Spleen (tissue), 11 donors: ENCODE measurements around the gene CCDC13. TPM values are rescaled to one million over a fixed set of nuclear protein-coding genes. Genes with fewer than 3 reads are reported as not detected.

Source experiments
- DNase-seq: peaks from one replicate; pipeline ENCODE4 v3.0.0-alpha.2; 2020
- H3K27ac ChIP-seq, 8 donors: fragments of 200-600 bp; sonication (generic) in 7 of 8; 1 replicate in 4 of 8; 2 replicates in 4 of 8; pipeline versions ENCODE4 v1.5.0 to v1.8.0; 2016 to 2021; ENCODE audit warnings: inconsistent platforms in 4 of 8, mild to moderate bottlenecking in 4 of 8, moderate library complexity in 1 of 8
- H3K27me3 ChIP-seq, 7 donors: fragments of 200-600 bp; sonication (generic) in 6 of 7; replicated peaks in 1 of 7; 1 replicate in 4 of 7; 2 replicates in 3 of 7; pipeline versions ENCODE4 v1.5.0 to v1.8.0; 2016 to 2021; ENCODE audit warnings: inconsistent platforms in 3 of 7, mild to moderate bottlenecking in 1 of 7
- H3K36me3 ChIP-seq, 6 donors: fragments of 200-600 bp; sonication (generic) in 5 of 6; 1 replicate in 4 of 6; 2 replicates in 2 of 6; pipeline versions ENCODE4 v1.5.0 to v1.8.0; 2016 to 2021; ENCODE audit warnings: inconsistent platforms in 2 of 6
- H3K4me1 ChIP-seq, 6 donors: fragments of 200-600 bp; sonication (generic) in 5 of 6; 1 replicate in 3 of 6; 2 replicates in 3 of 6; pipeline versions ENCODE4 v1.5.0 to v1.8.0; 2016 to 2021; ENCODE audit warnings: inconsistent platforms in 3 of 6
- H3K4me3 ChIP-seq, 8 donors: fragments of 200-600 bp; sonication (generic) in 7 of 8; 1 replicate in 4 of 8; 2 replicates in 4 of 8; pipeline versions ENCODE4 v1.5.0 to v1.8.0; 2016 to 2021; ENCODE audit warnings: inconsistent platforms in 4 of 8, mild to moderate bottlenecking in 4 of 8, moderate library complexity in 2 of 8
- H3K9me3 ChIP-seq, 8 donors: fragments of 200-600 bp; sonication (generic) in 7 of 8; 1 replicate in 4 of 8; 2 replicates in 4 of 8; pipeline versions ENCODE4 v1.5.0 to v1.8.0; 2016 to 2021; ENCODE audit warnings: inconsistent platforms in 4 of 8
- POLR2A ChIP-seq, 3 donors: fragments of 450-650 bp; IDR thresholded peaks; one replicate each; pipeline ENCODE4 v1.5.1; 2017; ENCODE audit warnings: antibody characterized with exemption in 3 of 3, mild to moderate bottlenecking in 1 of 3
- POLR2AphosphoS5 ChIP-seq, 3 donors: sonication (generic); formaldehyde crosslinking; IDR thresholded peaks; one replicate each; pipeline ENCODE4 v1.5.1; 2017; ENCODE audit warnings: antibody characterized with exemption in 3 of 3
- WGBS, 5 donors: extraction: QIAGEN DNeasy Blood & Tissue Kit in 3 of 5; methylation state at CpG; one replicate each; pipeline versions ENCODE4 v1.1.5 to v1.1.7; 2013 to 2018; 5-methylcytosine and 5-hydroxymethylcytosine counted together
- intact Hi-C: fragments of 100-400 bp; cut with DNase I; formaldehyde crosslinking; loops from one replicate; pipeline ENCODE4 v1.15.0; 2023; ENCODE audit warnings: low total_unique reads
- polyA plus RNA-seq, 3 donors: library from polyadenylated mRNA; stranded (reverse); fragments of 200-250 nt; gene quantifications; one replicate each; pipeline ENCODE4 v1.2.1, GENCODE V29; 2013
- total RNA-seq, 7 donors: library from RNA; depleted of rRNA in 3 of 7; stranded (reverse); fragments of >200 nt in 3 of 7; fragmentation: NEBNext Ultra II Directional in 4 of 7; extraction: Animal tissue kit (Norgen Biotek cat#: 25700) in 4 of 7; gene quantifications; one replicate each; pipeline versions ENCODE4 v1.1.0 to v1.2.1, GENCODE V29; 2016 to 2021
- TF ChIP-seq, protein P1 (sequence below), 11 experiments: fragments of 200-600 bp in 7 of 11; fragments of 450-650 bp in 4 of 11; sonication (generic) in 4 of 11; IDR thresholded peaks in 8 of 11; conservative IDR thresholded peaks in 3 of 11; 1 replicate in 7 of 11; 2 replicates in 4 of 11; pipeline versions ENCODE4 v1.4.0 to v1.8.0; 2016 to 2021; ENCODE audit warnings: antibody characterized with exemption in 11 of 11, inconsistent platforms in 4 of 11, mild to moderate bottlenecking in 1 of 11
- donor health status: healthy with polysubstance abuse.
- donor health status: DM: no; HTN: no; CAD: no; lungs with moderate emphysema.
- donor health status: DM: no; HTN: no; CAD: no.
- donor health status: Bipolar disorder and iron deficiency.
- donor health status: healthy.
- donor health status: DM: no; HTN: no; CAD: no.
- donor health status: DM: yes; HTN: yes; CAD: no.

CCDC13 gene
- total and polyA plus RNA-seq, 10 donors = 0.51 to 3.7 (median 1.0) TPM

DNA sequence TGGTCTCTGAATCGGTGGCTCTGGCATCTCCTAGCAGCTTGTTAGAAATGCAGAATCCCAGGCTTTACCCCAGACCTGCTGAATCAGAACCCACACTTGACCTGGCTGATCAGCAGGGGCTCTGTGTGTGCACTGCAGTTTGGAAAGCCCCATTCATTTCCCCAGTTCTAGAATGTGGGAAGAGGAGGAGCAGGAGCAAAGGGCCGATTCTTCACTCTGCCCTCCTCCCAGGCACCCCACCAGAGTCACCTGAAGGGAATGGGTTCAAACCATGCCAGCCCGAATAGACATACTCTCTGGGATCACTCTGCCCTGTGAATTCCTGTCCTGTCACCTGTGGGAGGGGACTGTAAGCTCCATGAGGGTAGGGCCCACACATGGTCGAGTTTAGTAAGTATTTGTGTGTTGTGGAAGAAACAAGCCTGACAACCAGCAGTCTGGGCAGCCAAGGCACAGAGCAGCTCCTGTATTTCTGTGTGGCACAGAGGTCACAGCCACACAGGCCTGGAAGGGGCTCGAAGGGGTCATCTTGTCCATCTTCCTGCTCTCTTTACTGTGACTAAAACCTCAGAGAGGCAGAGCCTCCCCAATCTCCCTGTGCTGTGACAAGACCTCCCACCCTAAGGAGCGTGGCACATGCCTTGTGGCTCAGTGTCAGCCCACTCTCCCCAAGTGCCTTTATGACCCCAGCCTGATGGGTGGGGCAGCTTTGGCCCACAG, 41.4 kb downstream of the CCDC13 start:
- Histone ChIP-seq H3K36me3 (no peaks in the 10 kb centered on the region), H3K4me3 (no peak overlapping the region), H3K9me3 (no peaks in the 10 kb centered on the region), H3K27me3 (no peaks in the 10 kb centered on the region), H3K4me1 (no peaks in the 10 kb centered on the region), H3K27ac (no peak overlapping the region)
- intact Hi-C loops = no loop called here
- no peak for TF ChIP-seq POLR2A (IDR thresholded peaks at IDR 0.05)
- TF ChIP-seq, protein P1, sequence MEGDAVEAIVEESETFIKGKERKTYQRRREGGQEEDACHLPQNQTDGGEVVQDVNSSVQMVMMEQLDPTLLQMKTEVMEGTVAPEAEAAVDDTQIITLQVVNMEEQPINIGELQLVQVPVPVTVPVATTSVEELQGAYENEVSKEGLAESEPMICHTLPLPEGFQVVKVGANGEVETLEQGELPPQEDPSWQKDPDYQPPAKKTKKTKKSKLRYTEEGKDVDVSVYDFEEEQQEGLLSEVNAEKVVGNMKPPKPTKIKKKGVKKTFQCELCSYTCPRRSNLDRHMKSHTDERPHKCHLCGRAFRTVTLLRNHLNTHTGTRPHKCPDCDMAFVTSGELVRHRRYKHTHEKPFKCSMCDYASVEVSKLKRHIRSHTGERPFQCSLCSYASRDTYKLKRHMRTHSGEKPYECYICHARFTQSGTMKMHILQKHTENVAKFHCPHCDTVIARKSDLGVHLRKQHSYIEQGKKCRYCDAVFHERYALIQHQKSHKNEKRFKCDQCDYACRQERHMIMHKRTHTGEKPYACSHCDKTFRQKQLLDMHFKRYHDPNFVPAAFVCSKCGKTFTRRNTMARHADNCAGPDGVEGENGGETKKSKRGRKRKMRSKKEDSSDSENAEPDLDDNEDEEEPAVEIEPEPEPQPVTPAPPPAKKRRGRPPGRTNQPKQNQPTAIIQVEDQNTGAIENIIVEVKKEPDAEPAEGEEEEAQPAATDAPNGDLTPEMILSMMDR (IDR thresholded peaks at IDR 0.05 in 8 of 11, conservative IDR thresholded peaks at IDR 0.05 in 3 of 11) = no peak
- TF ChIP-seq POLR2AphosphoS5 (IDR thresholded peaks at IDR 0.05) = no peak
- DNase-seq = no peak
- 75 to 84% (median 78%) methylated on average over 4 to 6 of the region's 6 CpGs for WGBS, 5 donors

DNA sequence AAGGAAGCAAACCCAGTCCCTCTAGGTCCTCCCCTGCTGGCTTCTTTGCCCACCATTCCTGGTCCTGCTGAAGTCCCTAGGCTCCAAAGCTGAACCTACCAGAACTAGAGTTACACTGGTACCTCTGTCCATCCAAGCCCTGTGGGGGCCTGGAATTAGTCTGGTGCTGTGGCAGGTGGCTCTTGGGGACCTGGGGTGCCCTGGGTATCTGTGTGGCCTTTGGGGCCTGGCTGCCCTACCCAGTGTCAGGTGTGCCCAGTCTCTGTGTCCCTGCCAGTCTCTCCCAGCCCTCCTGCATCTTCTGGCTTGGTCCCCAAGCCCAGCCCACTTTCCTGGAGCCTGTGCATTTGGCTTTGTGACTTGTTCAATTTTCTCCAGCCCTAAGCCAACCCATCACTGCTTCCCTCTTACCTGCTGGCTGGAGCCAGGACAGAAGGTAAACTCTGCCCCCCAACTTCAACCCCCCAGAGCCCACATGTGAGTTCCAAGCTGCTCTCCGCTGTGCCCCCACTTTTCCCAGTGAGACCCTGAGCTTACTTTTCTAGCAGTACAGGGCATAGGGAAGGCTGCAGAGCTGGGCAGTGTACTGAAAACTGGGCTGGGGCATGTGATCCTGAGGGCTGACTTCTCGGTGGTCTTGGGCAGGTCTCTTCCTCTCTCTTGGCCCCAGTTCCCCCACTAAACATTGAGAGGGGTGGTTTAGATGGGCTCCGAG, 42.2 kb downstream of the CCDC13 start:
- Histone ChIP-seq H3K9me3 (no peaks in the 10 kb centered on the region), H3K4me3 (no peak overlapping the region), H3K27ac (no peak overlapping the region), H3K36me3 (no peaks in the 10 kb centered on the region), H3K4me1 (no peaks in the 10 kb centered on the region), H3K27me3 (no peaks in the 10 kb centered on the region)
- 68 to 100% (median 89%) methylated on average over 2 to 3 of the region's 3 CpGs for WGBS, 5 donors
- no peak for DNase-seq
- TF ChIP-seq POLR2A (IDR thresholded peaks at IDR 0.05) = no peak
- no peak for TF ChIP-seq POLR2AphosphoS5 (IDR thresholded peaks at IDR 0.05)
- TF ChIP-seq, protein P1 (IDR thresholded peaks at IDR 0.05 in 8 of 11, conservative IDR thresholded peaks at IDR 0.05 in 3 of 11) = no peak
- intact Hi-C loops = no loop called here

DNA sequence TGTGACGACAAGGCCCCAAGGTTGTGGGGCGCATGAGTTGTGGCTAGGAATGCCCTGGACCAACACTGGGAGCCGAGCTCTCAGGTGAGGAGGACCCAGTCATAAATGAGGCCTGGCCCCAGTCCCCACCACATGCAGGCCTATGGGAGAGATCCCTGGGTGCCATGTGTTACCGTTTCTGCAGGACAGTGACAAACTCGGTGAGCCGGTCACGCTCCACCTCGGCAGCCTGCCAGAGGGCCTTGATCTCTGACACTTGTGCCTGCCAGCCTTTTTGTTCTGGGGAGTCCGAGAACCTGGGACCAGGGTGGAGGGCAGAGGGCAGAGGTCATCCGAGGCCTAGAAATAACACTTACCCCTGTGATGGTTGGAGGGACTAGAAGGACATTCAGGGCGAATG, 42.8 kb downstream of the CCDC13 start:
- no peak for DNase-seq
- TF ChIP-seq POLR2A (IDR thresholded peaks at IDR 0.05) = no peak
- no peak for TF ChIP-seq POLR2AphosphoS5 (IDR thresholded peaks at IDR 0.05)
- TF ChIP-seq, protein P1 (IDR thresholded peaks at IDR 0.05 in 8 of 11, conservative IDR thresholded peaks at IDR 0.05 in 3 of 11) = no peak
- intact Hi-C loops = no loop called here
- Histone ChIP-seq H3K27me3 (no peaks in the 10 kb centered on the region), H3K27ac (no peak overlapping the region), H3K4me1 (no peaks in the 10 kb centered on the region), H3K9me3 (no peaks in the 10 kb centered on the region), H3K36me3 (no peaks in the 10 kb centered on the region), H3K4me3 (no peak overlapping the region)
- WGBS, 5 donors = 82 to 95% (median 89%) methylated on average over 7 to 11 of the region's 11 CpGs

DNA sequence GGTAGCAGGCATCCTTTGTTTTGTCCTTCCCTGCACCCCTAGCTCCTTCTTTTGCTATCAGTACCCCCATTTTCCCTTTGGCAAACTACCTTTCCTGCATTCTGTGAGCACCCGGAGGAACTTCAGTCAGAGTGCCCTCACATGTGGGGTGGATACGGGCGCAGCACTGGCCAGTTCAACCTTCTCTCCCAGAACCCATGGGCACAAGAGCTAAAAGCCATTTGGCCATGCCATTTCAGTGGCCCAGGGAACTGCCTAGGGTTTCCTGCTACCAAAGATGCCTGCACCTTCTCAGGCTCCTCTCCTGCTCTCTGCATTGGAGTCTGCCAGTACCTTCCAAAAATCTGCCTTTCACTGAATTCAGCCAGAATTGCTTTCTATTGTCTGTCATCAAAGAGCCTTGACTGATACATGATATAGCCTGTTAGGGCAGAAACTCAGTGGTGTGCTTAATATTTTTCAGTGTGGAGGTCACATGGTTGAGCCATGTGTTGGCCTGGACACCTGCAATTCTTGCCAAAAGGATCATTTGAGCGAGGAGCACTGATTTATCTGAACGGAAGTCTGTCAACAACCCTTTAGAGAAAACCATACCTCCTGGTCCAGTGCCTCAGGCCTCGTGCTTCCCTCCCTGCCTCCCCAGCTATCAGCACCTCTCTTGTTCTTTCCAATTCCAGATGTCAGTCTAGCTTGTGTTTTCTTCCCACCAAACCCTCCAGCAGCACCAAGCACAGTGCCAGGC, 43.5 kb downstream of the CCDC13 start:
- no peak for DNase-seq
- Histone ChIP-seq H3K27me3 (no peaks in the 10 kb centered on the region), H3K9me3 (no peaks in the 10 kb centered on the region), H3K4me1 (no peaks in the 10 kb centered on the region), H3K4me3 (no peak overlapping the region), H3K36me3 (no peaks in the 10 kb centered on the region), H3K27ac (no peak overlapping the region)
- WGBS, 5 donors = 89 to 93% (median 90%) methylated on average over 6 of the region's 6 CpGs
- intact Hi-C loops = no loop called here
- TF ChIP-seq POLR2AphosphoS5 (IDR thresholded peaks at IDR 0.05) = no peak
- TF ChIP-seq POLR2A (IDR thresholded peaks at IDR 0.05) = no peak
- TF ChIP-seq, protein P1 (IDR thresholded peaks at IDR 0.05 in 8 of 11, conservative IDR thresholded peaks at IDR 0.05 in 3 of 11) = no peak
